LNCaP clone FGC (cell line): ENCODE data around the gene PLEKHG1.

Experiments
- DNase-seq: peaks from one replicate; pipeline ENCODE4 v3.0.0-alpha.2; 2011; ENCODE audit warnings: low read depth
- H3K4me3 ChIP-seq: 2 replicates; pipeline ENCODE4 v1.5.1; 2011; ENCODE audit warnings: mild to moderate bottlenecking, low read depth, low read length, control low read depth
- TF ChIP-seq, protein P1 (sequence below): IDR thresholded peaks from 2 replicates; pipeline ENCODE4 v1.5.1; 2012; ENCODE audit warnings: mild to moderate bottlenecking; ENCODE audit not compliant: control insufficient read depth, insufficient read depth; ENCODE audit errors: extremely low read depth

The PLEKHG1 gene

DNA sequence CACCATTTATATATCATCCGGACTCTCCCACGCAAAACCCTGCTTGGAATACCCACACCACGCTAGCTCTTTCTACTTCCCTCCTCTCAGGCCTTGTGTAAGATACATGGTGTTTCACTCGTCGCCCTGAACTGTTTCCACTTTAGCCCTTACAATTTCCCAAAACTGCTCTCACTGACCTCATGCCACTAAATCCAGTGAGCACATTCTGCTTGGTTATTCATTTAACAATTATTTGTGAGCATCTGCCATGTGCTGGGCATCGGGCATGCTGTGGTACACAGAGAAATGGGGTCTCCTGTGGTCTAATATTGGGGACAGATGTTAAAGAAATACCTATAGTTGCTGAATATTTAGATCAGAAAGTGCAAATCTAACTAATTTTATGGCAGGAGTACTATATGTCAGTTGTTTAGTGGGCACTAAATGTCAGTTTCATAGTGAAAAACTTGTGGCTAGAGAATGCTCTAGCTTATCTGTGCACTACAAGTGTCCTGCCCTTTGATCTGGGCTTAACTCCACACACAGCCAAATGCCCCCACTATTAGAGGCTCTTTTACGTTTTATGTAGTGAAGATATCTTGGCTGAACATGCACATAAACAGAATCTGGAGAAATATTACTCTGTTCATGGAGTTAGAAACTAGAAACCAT lies 41.0 kb downstream of the PLEKHG1 start:
- no peak for DNase-seq
- H3K4me3 ChIP-seq, result no peak overlapping the region
- TF ChIP-seq, protein P1, sequence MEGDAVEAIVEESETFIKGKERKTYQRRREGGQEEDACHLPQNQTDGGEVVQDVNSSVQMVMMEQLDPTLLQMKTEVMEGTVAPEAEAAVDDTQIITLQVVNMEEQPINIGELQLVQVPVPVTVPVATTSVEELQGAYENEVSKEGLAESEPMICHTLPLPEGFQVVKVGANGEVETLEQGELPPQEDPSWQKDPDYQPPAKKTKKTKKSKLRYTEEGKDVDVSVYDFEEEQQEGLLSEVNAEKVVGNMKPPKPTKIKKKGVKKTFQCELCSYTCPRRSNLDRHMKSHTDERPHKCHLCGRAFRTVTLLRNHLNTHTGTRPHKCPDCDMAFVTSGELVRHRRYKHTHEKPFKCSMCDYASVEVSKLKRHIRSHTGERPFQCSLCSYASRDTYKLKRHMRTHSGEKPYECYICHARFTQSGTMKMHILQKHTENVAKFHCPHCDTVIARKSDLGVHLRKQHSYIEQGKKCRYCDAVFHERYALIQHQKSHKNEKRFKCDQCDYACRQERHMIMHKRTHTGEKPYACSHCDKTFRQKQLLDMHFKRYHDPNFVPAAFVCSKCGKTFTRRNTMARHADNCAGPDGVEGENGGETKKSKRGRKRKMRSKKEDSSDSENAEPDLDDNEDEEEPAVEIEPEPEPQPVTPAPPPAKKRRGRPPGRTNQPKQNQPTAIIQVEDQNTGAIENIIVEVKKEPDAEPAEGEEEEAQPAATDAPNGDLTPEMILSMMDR, result no peak

DNA sequence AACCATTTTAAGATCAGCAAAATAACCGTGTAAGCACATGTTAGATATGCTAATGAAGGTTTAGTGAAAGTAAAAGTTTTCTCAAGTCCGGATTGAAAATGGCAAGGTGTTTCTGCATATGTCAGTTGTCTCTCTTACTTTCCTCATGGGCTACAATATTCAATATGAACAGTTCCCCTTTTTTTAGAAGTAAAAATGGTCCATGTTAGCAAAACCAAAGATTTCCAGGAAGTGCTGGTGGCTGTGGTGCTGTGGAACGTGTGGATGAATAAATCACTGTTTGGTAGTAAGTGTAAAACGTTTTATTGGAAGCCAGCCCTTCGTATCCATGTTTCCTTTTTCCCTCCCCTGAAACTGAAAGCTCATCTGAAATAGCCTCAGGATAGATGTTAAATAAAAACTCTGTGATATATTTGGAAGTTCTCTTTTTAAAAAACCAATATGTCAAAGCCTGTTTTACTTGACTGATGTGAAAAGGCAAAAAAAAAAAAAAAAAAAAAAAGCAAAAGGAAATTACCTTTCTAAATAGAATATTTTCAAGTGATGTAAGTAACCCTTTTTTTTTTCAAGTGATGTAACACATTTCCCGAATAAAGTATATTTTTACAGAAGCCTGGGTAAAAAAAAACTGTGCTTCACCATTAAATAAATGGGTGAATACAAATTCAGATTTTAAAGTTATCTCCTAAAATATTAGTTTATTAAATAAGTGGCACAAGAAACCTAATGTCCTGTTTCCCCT lies 41.9 kb downstream of the PLEKHG1 start:
- no peak for DNase-seq
- TF ChIP-seq, protein P1, result no peak
- no peak overlapping the region for H3K4me3 ChIP-seq

- DNase-seq, result no peak
- H3K4me3 ChIP-seq, result no peak overlapping the region
These were observed 46.5 kb downstream of the PLEKHG1 start for GRCh38 chr6:150646228-150646627.

GRCh38 chr6:150647051-150647450 lies 47.4 kb downstream of the PLEKHG1 start:
- DNase-seq, result no peak
- H3K4me3 ChIP-seq, result no peak overlapping the region
- TF ChIP-seq, protein P1, result no peak

More at GRCh38 chr6:150646228-150646627, 46.5 kb downstream of the PLEKHG1 start:
- TF ChIP-seq, protein P1, result no peak
